Ramos (cell line): ENCODE data around the gene FAM120B.
"Not testable (repeated sequence)": the region's sequence is repeated elsewhere in the genome, so short reads cannot be mapped to it uniquely, and the experiment has no call there.

Source experiments
- in situ Hi-C: fragments of 300-500 bp; cut with MboI; formaldehyde crosslinking; loops from one replicate; pipeline ENCODE4 v1.14.3; 2022; ENCODE audit warnings: low sequenced_read_pairs; ENCODE audit not compliant: unreplicated experiment

Gene FAM120B

GRCh38 chr6:170295510-170296422 lies 10.8 kb upstream of the FAM120B start:
- in situ Hi-C loops: no loop called here

GRCh38 chr6:170296423-170296745 lies 10.2 kb upstream of the FAM120B start:
- in situ Hi-C loops: no loop called here

DNA sequence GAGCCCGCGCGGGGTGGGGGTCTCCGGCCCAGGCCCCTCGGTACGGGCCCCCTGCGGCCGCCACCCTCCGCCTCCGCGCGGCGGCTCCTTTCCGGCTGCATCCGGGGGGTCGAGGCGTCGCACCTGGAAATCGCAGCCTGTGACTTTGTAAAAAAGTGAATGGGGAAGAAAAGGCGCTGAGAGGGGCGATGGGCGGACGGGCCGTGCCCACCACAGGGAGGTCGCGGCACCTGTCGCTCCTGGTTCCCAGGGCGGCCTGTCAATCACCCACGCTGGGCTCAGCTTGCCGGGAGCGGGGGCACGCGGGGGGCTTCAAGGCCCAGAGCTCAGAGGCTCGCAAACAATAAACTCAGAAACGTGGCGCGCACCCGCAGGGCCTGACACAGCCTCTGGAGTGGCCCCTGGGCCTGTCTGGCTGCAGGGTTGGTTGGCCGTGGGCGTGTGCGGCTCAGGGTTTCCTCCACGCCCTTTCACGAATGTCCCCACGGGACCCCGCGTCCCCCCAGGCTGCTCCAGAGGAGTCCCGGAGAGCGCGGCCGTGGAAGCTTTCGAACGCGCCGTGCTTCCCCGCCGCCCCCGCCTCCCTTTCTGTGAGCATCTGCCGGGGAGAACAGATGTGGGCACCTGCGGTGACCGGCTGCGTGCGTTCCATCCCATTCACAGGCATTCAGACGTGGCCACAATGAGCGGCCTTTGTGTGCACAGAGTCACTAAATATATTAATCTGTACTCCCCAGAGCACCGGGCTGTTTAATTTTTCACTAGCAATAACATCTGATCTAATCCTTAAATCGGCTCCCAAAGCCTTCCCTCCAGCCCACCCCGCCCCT lies 9.6 kb upstream of the FAM120B start:
- in situ Hi-C loops: no loop called here

- in situ Hi-C loops: no loop called here
These were observed 8.8 kb upstream of the FAM120B start for GRCh38 chr6:170297576-170298330.

DNA sequence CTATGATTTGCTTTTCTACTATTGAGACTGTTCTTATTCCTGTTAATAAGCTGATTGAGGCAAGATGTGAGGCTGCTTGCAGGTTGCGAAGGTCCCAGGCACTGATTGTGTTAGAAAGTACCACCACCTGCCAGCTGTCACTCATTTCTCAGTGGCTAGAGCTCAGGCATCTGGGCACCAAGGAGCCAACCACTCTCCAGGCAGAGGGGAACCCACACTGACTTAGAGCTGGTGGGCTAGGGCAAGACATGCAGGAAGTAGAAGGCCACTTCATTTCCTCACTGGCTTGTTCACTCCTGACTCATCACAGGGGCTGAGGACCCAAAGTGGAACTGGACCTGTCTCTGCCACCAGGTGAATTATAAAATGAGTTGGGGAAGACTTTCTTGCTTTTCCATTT lies 7.9 kb upstream of the FAM120B start:
- in situ Hi-C loops: no loop called here

DNA sequence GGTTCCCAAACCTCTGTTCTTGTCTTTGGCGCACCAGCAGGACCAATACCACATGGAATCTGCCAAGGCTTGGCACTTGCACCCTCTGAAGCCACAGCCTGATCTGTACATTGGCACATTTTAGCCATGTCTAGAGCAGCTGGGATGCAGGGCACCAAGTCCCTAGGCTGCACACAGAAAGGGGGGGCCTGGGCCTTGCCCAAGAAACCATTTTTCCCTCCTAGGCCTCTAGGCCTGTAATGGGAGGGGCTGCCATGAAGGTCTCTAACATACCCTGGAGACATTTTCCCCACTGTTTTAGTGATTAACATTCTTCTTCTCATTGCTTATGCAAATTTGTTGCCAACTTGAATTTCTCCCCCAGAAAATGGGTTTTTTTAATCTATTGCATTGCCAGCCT lies 5.4 kb upstream of the FAM120B start:
- in situ Hi-C loops: no loop called here

GRCh38 chr6:170305805-170306323 lies 694 bp upstream of the FAM120B start:
- in situ Hi-C loops: no loop called here

GRCh38 chr6:170307080-170307545 lies 555 bp downstream of the FAM120B start:
- in situ Hi-C loops: no loop called here

DNA sequence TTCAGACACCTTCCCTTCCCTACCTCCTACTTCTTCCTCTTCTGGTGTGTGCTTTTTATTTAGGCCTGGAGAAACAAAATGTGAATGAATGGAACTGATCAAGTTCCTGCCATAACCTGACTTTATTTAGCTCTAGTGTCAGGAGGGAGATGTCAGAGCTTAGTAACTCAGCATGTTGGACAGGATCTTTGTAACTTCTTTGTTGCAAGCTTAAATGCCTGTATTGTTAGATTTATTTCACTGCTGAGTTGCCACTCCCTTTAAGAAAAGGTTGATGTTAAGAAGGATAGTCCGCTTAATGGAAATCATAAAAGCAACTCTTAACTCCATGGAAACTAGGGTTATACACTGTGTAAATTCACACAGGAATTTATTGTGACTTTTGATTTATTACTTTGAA lies 2.2 kb downstream of the FAM120B start:
- in situ Hi-C loops: no loop called here

GRCh38 chr6:170311696-170312095 lies 5.1 kb downstream of the FAM120B start:
- in situ Hi-C loops: no loop called here

GRCh38 chr6:170312876-170313275 lies 6.3 kb downstream of the FAM120B start:
- in situ Hi-C loops: no loop called here

DNA sequence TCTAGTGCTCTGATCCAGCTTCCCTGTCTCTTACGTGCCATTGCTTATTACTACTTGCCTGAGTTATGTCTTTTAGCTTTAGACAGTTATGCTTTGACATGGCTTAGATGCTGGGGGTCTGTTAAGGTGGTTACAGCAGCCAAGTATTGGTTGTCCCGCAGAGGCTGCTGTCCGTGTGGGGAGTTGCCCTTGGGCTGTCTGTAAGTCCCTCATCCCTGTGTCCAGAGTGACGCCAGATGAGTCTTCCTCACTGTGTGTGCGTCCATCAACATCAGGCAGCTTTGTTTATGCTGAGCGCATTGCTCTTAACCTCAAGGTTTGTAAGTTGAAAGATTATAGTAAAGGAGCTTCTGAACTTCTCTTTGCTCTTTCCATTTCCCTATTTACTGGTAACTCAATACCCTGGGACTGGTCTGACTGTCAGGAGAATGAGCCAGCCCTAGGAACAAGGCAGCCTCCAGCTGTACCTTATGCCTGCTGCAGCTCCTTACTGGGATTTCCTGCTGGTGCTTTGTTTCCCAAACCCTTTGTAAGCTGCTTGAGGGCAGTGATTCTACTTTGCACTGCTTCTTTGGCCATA lies 7.2 kb downstream of the FAM120B start:
- in situ Hi-C loops: no loop called here

DNA sequence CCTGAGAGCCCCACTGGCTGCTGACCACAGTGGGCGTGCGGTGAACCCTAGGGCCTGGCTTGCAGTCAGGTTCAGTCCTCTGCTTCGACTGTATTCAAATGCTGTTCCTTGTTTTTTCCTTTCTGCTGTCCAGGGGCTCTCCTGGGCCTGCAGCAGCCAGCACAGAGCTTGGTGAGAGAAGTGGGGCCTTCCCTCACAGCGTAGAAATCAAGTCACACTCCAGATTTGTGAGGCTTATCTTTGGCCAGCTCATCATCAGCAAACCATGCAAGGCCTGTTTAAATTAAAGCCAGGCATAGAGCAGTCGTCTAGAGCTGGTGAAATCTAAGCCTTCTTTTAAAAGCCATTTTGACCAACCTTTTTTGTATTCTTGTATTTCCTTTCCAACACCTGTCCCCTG lies 8.4 kb downstream of the FAM120B start:
- in situ Hi-C loops: no loop called here

DNA sequence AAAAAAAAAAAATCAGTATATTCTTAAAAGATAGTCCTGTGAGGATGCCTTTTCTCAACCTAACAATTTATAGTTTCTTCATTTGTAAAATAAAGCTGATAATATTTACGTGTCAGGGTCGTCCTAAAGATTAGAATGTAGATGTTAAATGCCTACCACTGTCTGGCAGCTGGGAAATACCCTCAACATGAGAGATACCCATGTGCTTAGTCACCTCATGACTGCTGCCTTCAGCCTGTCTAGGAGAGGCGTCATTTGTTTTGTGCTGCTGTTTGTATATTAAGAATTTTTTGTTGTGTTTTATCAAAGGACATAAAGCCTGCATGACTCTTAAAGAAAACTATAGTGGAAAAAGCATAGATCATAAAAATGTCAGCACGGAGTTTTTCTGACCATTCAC lies 9.5 kb downstream of the FAM120B start:
- in situ Hi-C loops: no loop called here

DNA sequence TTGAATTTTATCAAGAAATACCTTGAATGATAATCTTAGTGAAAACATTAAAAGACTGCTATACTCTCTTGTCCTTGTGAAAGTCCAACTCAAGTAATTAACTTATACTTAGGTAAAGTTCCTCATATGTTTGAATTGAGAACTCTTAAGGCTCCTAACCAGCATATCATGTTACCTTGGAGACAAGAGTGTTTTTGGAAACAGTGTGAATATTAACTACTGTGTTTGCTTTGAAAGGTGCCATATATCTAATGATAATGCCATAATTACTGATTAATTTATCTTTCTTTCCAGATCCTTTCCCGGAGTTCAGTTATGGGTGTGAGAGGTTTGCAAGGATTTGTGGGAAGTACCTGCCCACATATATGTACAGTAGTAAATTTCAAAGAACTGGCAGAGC lies 10.5 kb downstream of the FAM120B start:
- in situ Hi-C loops: no loop called here

DNA sequence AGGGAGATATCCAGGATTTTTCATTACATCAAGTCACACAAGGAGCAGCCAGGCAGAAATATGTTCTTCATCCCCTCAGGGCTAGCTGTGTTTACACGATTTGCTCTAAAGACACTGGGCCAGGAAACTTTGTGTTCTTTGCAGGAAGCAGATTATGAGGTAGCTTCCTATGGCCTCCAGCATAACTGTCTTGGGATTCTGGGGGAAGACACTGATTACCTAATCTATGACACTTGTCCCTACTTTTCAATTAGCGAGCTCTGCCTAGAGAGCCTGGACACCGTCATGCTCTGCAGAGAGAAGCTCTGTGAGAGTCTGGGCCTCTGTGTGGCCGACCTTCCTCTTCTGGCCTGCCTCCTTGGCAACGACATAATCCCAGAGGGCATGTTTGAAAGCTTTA lies 11.2 kb downstream of the FAM120B start:
- in situ Hi-C loops: no loop called here

GRCh38 chr6:170329321-170329720 lies 22.8 kb downstream of the FAM120B start:
- in situ Hi-C loops: no loop called here

GRCh38 chr6:170335199-170335598 lies 28.6 kb downstream of the FAM120B start:
- in situ Hi-C loops: not testable (repeated sequence)

DNA sequence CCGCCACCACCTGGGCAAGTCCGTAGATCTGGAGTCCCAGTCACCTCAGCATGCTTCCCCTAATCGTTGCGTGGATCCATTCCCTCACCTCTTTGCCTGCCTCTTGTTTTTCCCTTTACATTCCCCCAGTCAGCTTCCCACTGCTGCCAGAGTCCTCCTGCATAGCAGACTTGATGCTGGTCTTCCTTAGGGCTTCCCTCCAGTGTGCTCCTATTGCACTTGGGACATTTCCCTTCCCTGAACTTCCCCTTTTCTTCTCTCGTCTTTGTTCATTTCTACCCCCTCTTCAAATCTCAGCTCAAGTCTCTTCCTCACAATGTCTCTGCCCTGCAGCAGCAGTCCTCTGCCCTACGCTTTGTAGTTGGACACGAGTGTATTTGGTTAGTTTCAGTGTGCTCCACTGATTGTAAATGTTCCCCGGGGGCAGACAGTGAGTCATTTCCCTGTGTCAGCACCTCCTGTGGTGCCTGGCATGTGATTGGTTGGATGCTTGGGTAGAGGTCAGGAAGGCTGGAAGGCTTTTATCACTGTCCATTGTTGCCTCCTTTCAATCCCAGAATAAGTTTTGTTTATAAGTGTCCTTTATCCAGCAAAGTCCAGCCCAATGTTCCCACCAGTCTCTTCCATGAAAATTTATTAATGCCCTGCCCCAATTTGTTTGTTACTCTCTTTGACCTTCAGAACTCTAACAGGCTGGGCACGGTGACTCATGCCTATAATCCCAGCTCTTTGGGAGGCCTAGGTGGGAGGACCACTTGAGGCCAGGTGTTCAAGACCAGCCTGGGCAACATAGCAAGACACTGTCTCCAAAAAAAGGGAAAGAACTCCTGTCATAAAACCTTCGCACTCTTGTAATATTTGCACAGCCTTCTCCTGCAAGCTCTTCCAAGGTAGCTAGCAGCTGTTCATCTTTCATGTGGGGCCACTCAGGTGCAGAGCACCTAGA lies 38.3 kb downstream of the FAM120B start:
- in situ Hi-C loops: no loop called here
